ENCODE measurements around the gene GATA5.

GATA5 gene

DNA sequence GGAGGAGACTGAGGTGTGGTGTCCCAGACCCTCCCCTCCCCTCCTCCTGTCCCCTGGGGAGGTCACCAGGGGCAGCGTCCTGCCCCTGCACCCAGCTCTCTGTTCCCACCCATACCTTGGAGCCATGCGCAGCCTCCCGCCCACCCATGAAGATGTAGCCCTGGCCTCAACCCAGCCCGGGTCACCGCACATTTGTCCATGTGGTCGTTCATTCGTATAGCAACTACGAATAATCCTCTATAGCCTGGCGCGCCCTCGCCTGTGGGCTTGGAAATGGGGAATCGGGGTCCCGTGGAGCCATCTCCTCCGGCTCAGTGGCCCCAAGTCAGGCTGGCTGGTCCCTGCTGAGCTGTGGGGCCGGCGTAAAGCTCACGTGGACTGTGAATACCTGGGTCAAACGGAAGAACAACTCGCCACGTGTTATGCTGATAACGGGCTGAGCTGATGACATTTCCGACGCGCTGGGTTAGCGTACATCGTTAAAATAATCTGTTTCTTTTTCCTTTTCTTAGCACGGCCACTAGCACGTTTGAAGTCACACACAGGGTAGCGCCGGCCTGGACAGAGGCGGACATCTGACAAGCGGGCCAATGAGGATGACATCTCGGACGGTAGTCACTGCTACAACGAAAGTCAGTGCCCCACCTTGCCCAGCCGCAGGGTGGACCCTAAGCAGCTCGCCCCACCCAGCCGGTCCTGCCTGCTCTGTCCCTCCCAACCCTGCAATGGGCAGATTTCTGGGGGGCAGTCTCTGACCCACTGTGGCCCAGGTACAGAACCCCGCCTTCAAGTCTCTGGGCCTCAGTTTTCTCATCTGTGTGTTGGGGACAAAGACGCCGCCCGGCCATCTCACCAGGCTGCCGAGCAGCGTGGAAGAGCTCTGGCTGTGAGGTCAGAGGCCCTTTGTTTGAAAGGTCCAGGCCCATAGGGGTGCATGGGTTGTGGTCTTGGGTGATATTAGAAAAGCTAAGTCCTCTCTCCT is 28.6 kb downstream of the GATA5 start:
- no peak for DNase-seq (ENCODE audit: extremely low read depth, low read depth)
- no peak for TF ChIP-seq CTCF (IDR thresholded peaks at IDR 0.05; ENCODE audit: low read depth, low read length)

GRCh38 chr20:62446481-62446880 is 29.3 kb downstream of the GATA5 start:
- no peak for DNase-seq (ENCODE audit: extremely low read depth, low read depth)
- TF ChIP-seq CTCF (IDR thresholded peaks at IDR 0.05; ENCODE audit: low read depth, low read length) = no peak

GRCh38 chr20:62445553-62446340 is 30.0 kb downstream of the GATA5 start:
- no peak for DNase-seq (ENCODE audit: extremely low read depth, low read depth)

DNA sequence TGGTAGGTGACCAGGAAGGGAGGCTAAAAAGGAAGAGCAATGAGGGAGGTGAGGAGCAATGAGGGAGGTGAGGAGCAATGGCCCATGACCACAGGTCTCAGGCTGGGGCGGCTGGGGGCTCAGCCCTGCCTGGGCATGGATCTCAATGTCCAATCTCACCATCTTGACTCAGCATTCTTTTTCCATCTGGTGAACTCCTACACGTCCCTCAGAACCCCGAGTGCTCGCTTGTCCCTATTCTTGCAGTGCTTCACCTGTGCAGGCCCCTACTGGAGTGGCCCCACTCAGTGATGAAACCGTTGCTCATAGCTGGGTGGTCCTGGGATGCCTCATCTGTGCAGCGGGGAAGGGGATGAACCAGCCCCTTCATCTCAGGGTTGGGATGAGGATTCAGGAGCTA is 31.5 kb downstream of the GATA5 start:
- TF ChIP-seq CTCF (IDR thresholded peaks at IDR 0.05; ENCODE audit: low read depth, low read length) = no peak
- DNase-seq (ENCODE audit: extremely low read depth, low read depth) = no peak

More at GRCh38 chr20:62445553-62446340, 30.0 kb downstream of the GATA5 start:
- TF ChIP-seq CTCF (IDR thresholded peaks at IDR 0.05; ENCODE audit: low read depth, low read length) = no peak

DNA sequence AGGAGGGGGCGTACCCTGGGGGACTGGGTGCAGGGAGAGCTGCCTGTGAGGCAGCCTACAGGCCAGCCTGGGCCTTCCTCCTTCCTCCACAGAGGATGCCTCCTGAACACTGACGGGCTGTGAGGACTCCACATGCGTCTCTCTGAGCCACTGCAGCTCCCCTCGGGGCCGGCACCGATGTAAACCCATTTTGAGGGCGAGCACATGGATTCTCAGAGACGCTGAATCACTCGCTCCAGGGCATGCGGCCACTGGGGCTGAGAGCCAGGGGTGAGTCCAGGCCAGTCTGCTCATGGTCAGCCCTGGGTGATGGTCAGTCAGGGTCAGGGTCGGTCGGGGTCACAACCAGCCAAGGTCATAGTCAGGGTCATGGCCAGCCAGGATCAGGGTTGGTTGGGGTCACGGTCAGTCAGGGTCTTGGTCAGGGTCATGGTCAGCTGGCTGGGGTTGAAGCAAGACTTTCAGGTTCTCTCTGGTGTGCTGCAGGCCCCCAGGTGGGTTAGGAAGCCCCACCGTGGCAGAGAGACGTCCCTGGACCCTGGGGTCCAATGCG is 33.7 kb downstream of the GATA5 start:
- DNase-seq (ENCODE audit: extremely low read depth, low read depth) = no peak
- TF ChIP-seq CTCF (IDR thresholded peaks at IDR 0.05; ENCODE audit: low read depth, low read length) = no peak

- DNase-seq (ENCODE audit: extremely low read depth, low read depth) = no peak
- TF ChIP-seq CTCF (IDR thresholded peaks at IDR 0.05; ENCODE audit: low read depth, low read length) = no peak
These were observed 36.6 kb downstream of the GATA5 start for GRCh38 chr20:62439218-62439617.

All from AG09319 (cell line).